ENCODE measurements around the gene CRYGD. TPM values are rescaled to one million over a fixed set of nuclear protein-coding genes. Genes with fewer than 3 reads are reported as not detected.

Gene CRYGD
- total RNA-seq, 1 donor from 2014 or later: not detected

- H2AFZ ChIP-seq (ENCODE audit: low read depth, low read length): no peak overlapping the region
- no peaks in the 10 kb centered on the region for H3K9me3 Mint-ChIP-seq (ENCODE audit: unreplicated experiment)
Measured at GRCh38 chr2:208096080-208096479, 28.2 kb downstream of the CRYGD start.

GRCh38 chr2:208093128-208093527 is 31.2 kb downstream of the CRYGD start:
- Histone ChIP-seq H4K20me1 (ENCODE audit: insufficient read depth, low read length) (no peaks in the 10 kb centered on the region), H3K4me3 (ENCODE audit: insufficient read depth, low read depth, low read length) (no peak overlapping the region), H3K4me1 (ENCODE audit: insufficient read depth, low read length) (no peaks in the 10 kb centered on the region), H3K4me2 (ENCODE audit: low read length) (no peak overlapping the region), H2AFZ (ENCODE audit: low read depth, low read length) (no peak overlapping the region), H3K36me3 (ENCODE audit: insufficient read depth, low read length) (no peaks in the 10 kb centered on the region), H3K27me3 (ENCODE audit: insufficient read depth, low read length) (no peaks in the 10 kb centered on the region), H3K9me3 (ENCODE audit: insufficient read depth, low read depth, low read length) (no peaks in the 10 kb centered on the region), H3K9ac (ENCODE audit: low read length) (no peak overlapping the region), H3K79me2 (ENCODE audit: insufficient read depth, low read length) (no peaks in the 10 kb centered on the region), H3K27ac (ENCODE audit: low read depth, low read length) (no peak overlapping the region)
- Mint-ChIP-seq H3K4me3 (ENCODE audit: unreplicated experiment) (no peak overlapping the region), H3K27ac (ENCODE audit: unreplicated experiment) (no peak overlapping the region), H3K27me3 (ENCODE audit: low read depth, unreplicated experiment) (peaks cover 4% of the 10 kb centered on the region), H3K9me3 (ENCODE audit: unreplicated experiment) (no peaks in the 10 kb centered on the region), H3K36me3 (ENCODE audit: low read depth, unreplicated experiment) (no peaks in the 10 kb centered on the region), H3K4me1 (ENCODE audit: low read depth, unreplicated experiment) (peaks cover 3% of the 10 kb centered on the region)
- no peak for FAIRE-seq
- no peak for DNase-seq (ENCODE audit: low read depth)
- no peak for TF ChIP-seq CTCF (IDR thresholded peaks at IDR 0.05; ENCODE audit: insufficient read depth, low read depth, low read length)
- no peak for TF ChIP-seq EZH2 (IDR thresholded peaks at IDR 0.05; ENCODE audit: insufficient read depth, low read length)

More at GRCh38 chr2:208096080-208096479, 28.2 kb downstream of the CRYGD start:
- Mint-ChIP-seq H3K36me3 (ENCODE audit: low read depth, unreplicated experiment) (no peaks in the 10 kb centered on the region), H3K27ac (ENCODE audit: unreplicated experiment) (no peak overlapping the region), H3K27me3 (ENCODE audit: low read depth, unreplicated experiment) (peaks cover 4% of the 10 kb centered on the region), H3K4me3 (ENCODE audit: unreplicated experiment) (no peak overlapping the region), H3K4me1 (ENCODE audit: low read depth, unreplicated experiment) (peaks cover 3% of the 10 kb centered on the region)
- Histone ChIP-seq H3K36me3 (ENCODE audit: insufficient read depth, low read length) (no peaks in the 10 kb centered on the region), H3K27ac (ENCODE audit: low read depth, low read length) (no peak overlapping the region), H3K9ac (ENCODE audit: low read length) (no peak overlapping the region), H3K4me3 (ENCODE audit: insufficient read depth, low read depth, low read length) (no peak overlapping the region), H3K79me2 (ENCODE audit: insufficient read depth, low read length) (no peaks in the 10 kb centered on the region), H3K4me2 (ENCODE audit: low read length) (no peak overlapping the region), H4K20me1 (ENCODE audit: insufficient read depth, low read length) (no peaks in the 10 kb centered on the region), H3K4me1 (ENCODE audit: insufficient read depth, low read length) (no peaks in the 10 kb centered on the region), H3K27me3 (ENCODE audit: insufficient read depth, low read length) (no peaks in the 10 kb centered on the region), H3K9me3 (ENCODE audit: insufficient read depth, low read depth, low read length) (no peaks in the 10 kb centered on the region)
- FAIRE-seq (no peak), DNase-seq (ENCODE audit: low read depth) (no peak)
- no peak for TF ChIP-seq EZH2 (IDR thresholded peaks at IDR 0.05; ENCODE audit: insufficient read depth, low read length)
- no peak for TF ChIP-seq CTCF (IDR thresholded peaks at IDR 0.05; ENCODE audit: insufficient read depth, low read depth, low read length)

GRCh38 chr2:208092093-208092832 is 32.1 kb downstream of the CRYGD start:
- H2AFZ ChIP-seq (ENCODE audit: low read depth, low read length): no peak overlapping the region
- Mint-ChIP-seq H3K9me3 (ENCODE audit: unreplicated experiment) (no peaks in the 10 kb centered on the region), H3K4me1 (ENCODE audit: low read depth, unreplicated experiment) (peaks cover 3% of the 10 kb centered on the region), H3K27ac (ENCODE audit: unreplicated experiment) (no peak overlapping the region), H3K36me3 (ENCODE audit: low read depth, unreplicated experiment) (no peaks in the 10 kb centered on the region), H3K4me3 (ENCODE audit: unreplicated experiment) (no peak overlapping the region), H3K27me3 (ENCODE audit: low read depth, unreplicated experiment) (peaks cover 4% of the 10 kb centered on the region)
- no peak overlapping the region for H3K4me3 ChIP-seq (ENCODE audit: insufficient read depth, low read depth, low read length)
- no peaks in the 10 kb centered on the region for H3K9me3 ChIP-seq (ENCODE audit: insufficient read depth, low read depth, low read length)
- no peaks in the 10 kb centered on the region for H4K20me1 ChIP-seq (ENCODE audit: insufficient read depth, low read length)
- no peaks in the 10 kb centered on the region for H3K36me3 ChIP-seq (ENCODE audit: insufficient read depth, low read length)
- TF ChIP-seq EZH2 (IDR thresholded peaks at IDR 0.05; ENCODE audit: insufficient read depth, low read length) (no peak), CTCF (IDR thresholded peaks at IDR 0.05; ENCODE audit: insufficient read depth, low read depth, low read length) (no peak)
- H3K4me1 ChIP-seq (ENCODE audit: insufficient read depth, low read length): no peaks in the 10 kb centered on the region
- FAIRE-seq (no peak), DNase-seq (ENCODE audit: low read depth) (peak; percentile 14)
- no peaks in the 10 kb centered on the region for H3K79me2 ChIP-seq (ENCODE audit: insufficient read depth, low read length)
- no peak overlapping the region for H3K9ac ChIP-seq (ENCODE audit: low read length)
- H3K27ac ChIP-seq (ENCODE audit: low read depth, low read length): no peak overlapping the region
- no peaks in the 10 kb centered on the region for H3K27me3 ChIP-seq (ENCODE audit: insufficient read depth, low read length)
- no peak overlapping the region for H3K4me2 ChIP-seq (ENCODE audit: low read length)

Measured in astrocyte (in vitro differentiated cells and primary cell).